ENCODE results near the gene MRPL27.

Gene MRPL27

DNA sequence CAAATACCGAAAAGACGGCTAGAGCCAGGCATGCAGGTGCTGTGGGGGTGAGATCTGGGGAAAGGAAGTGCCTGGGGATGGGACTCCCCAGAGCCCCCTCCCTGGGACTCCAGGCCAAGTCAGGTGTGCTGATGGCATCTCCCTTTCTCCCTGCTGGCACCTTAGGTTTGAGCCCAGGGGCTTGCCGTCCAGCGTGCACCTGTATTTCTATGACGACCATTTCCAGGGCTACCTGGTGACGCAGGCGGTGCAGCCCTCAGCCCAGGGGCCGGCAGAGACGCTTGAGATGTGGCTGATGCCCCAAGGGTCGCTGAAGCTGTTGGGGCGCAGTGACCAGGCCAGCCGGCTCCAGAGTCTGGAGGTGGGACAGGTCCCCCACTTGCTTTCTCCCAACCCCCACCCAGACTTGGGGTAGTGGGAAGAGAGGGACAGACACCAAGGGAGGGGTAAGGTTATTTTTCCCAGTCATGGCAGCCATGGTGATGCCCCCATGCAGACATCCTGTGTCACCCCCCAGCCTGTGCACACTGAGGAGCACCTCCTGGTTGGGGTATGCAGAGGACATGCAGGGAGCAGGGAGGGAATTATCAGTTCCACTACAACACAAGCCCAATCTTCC, 16.0 kb downstream of the MRPL27 start:
- H3K79me2 ChIP-seq (ENCODE audit: insufficient read depth, low read depth): no peaks in the 10 kb centered on the region
- H3K9ac ChIP-seq: no peak overlapping the region
- no peaks in the 10 kb centered on the region for H3K27me3 ChIP-seq (ENCODE audit: insufficient read depth, low read depth)
- H4K20me1 ChIP-seq (ENCODE audit: insufficient read depth): no peaks in the 10 kb centered on the region
- H3K4me1 ChIP-seq (ENCODE audit: low read depth, poor library complexity, severe bottlenecking): peaks cover 3% of the 10 kb centered on the region
- H3K4me2 ChIP-seq: no peak overlapping the region
- no peaks in the 10 kb centered on the region for H3K36me3 ChIP-seq (ENCODE audit: insufficient read depth)
- no peak overlapping the region for H3K27ac ChIP-seq
- H3K4me3 ChIP-seq (IDR thresholded peaks at IDR 0.05; ENCODE audit: insufficient read depth, low read depth, low read length): no peak overlapping the region
- TF ChIP-seq, protein P1, sequence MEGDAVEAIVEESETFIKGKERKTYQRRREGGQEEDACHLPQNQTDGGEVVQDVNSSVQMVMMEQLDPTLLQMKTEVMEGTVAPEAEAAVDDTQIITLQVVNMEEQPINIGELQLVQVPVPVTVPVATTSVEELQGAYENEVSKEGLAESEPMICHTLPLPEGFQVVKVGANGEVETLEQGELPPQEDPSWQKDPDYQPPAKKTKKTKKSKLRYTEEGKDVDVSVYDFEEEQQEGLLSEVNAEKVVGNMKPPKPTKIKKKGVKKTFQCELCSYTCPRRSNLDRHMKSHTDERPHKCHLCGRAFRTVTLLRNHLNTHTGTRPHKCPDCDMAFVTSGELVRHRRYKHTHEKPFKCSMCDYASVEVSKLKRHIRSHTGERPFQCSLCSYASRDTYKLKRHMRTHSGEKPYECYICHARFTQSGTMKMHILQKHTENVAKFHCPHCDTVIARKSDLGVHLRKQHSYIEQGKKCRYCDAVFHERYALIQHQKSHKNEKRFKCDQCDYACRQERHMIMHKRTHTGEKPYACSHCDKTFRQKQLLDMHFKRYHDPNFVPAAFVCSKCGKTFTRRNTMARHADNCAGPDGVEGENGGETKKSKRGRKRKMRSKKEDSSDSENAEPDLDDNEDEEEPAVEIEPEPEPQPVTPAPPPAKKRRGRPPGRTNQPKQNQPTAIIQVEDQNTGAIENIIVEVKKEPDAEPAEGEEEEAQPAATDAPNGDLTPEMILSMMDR (conservative IDR thresholded peaks at IDR 0.05; ENCODE audit: low read depth, low read length): no peak
- H2AFZ ChIP-seq (ENCODE audit: low read depth): no peak overlapping the region

DNA sequence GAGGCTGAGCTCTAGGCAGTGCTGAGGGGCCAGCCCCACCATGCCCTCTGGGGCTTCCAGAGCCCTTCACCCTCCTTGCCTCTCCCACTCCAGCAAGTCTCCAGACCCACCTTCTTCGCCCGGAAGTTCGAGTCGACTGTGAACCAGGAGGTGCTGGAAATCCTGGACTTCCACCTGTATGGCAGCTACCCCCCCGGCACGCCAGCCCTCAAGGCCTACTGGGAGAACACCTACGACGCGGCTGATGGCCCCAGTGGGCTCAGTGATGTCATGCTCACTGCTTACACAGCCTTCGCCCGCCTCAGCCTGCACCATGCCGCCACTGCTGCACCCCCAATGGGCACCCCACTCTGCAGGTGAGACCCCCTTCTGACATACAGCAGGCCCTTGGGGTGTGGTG, 16.6 kb downstream of the MRPL27 start:
- Histone ChIP-seq H3K4me1 (ENCODE audit: low read depth, poor library complexity, severe bottlenecking) (no peaks in the 10 kb centered on the region), H3K4me3 (IDR thresholded peaks at IDR 0.05; ENCODE audit: insufficient read depth, low read depth, low read length) (no peak overlapping the region), H2AFZ (ENCODE audit: low read depth) (no peak overlapping the region), H3K4me2 (no peak overlapping the region), H3K27me3 (ENCODE audit: insufficient read depth, low read depth) (no peaks in the 10 kb centered on the region), H3K9ac (no peak overlapping the region), H3K27ac (no peak overlapping the region), H3K79me2 (ENCODE audit: insufficient read depth, low read depth) (no peaks in the 10 kb centered on the region), H4K20me1 (ENCODE audit: insufficient read depth) (no peaks in the 10 kb centered on the region), H3K36me3 (ENCODE audit: insufficient read depth) (no peaks in the 10 kb centered on the region)
- TF ChIP-seq, protein P1 (conservative IDR thresholded peaks at IDR 0.05; ENCODE audit: low read depth, low read length): no peak

DNA sequence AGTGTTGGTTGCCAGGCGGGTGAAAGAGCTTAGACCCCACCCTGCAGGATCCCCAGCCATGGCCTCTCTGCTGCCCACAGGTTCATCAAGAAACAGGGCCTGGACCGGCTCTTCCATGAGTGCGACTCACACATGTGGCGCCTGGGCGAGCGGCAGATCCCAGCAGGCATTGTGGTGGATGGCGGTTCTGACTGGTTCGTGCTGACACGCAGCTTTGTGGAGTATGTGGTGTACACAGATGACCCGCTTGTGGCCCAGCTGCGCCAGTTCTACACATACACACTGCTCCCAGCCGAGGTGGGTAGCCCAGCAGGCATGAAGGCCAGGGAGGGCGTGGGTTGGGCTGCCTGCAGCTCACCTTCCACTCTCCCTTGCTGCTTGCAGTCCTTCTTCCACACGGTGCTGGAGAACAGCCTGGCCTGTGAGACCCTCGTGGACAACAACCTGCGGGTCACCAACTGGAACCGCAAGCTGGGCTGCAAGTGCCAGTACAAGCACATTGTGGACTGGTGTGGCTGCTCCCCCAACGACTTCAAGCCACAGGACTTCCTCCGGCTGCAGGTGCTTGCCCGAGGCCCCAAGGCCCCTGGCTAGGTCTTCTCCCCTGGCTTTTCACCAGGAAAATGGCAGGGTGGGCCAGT, 17.2 kb downstream of the MRPL27 start:
- TF ChIP-seq, protein P1 (conservative IDR thresholded peaks at IDR 0.05; ENCODE audit: low read depth, low read length): no peak
- Histone ChIP-seq H3K36me3 (ENCODE audit: insufficient read depth) (no peaks in the 10 kb centered on the region), H3K27me3 (ENCODE audit: insufficient read depth, low read depth) (no peaks in the 10 kb centered on the region), H3K4me3 (IDR thresholded peaks at IDR 0.05; ENCODE audit: insufficient read depth, low read depth, low read length) (no peak overlapping the region), H2AFZ (ENCODE audit: low read depth) (no peak overlapping the region), H3K4me1 (ENCODE audit: low read depth, poor library complexity, severe bottlenecking) (no peaks in the 10 kb centered on the region), H3K27ac (no peak overlapping the region), H4K20me1 (ENCODE audit: insufficient read depth) (no peaks in the 10 kb centered on the region), H3K9ac (no peak overlapping the region), H3K4me2 (no peak overlapping the region), H3K79me2 (ENCODE audit: insufficient read depth, low read depth) (no peaks in the 10 kb centered on the region)

DNA sequence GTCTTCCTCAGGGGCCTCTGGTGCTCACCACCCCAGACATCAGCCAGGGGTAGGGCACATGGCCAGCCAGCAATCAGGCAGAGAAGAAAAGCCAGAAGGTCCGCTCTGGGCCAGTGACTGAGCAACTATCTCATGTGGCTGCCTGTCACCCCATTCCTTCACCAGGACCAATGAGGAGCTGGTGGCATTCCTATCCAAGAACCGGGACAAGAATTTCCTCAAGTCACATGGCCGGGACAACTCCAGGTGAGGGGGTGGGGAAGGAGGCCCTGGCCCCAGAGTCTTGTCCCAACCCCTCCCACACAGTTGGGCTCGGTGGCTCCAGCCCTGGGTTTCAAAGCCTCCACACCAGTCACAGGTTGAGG, 17.7 kb downstream of the MRPL27 start:
- H3K4me3 ChIP-seq (IDR thresholded peaks at IDR 0.05; ENCODE audit: insufficient read depth, low read depth, low read length): no peak overlapping the region
- TF ChIP-seq, protein P1 (conservative IDR thresholded peaks at IDR 0.05; ENCODE audit: low read depth, low read length): no peak
- H4K20me1 ChIP-seq (ENCODE audit: insufficient read depth): no peaks in the 10 kb centered on the region
- no peaks in the 10 kb centered on the region for H3K79me2 ChIP-seq (ENCODE audit: insufficient read depth, low read depth)
- no peak overlapping the region for H3K9ac ChIP-seq
- no peaks in the 10 kb centered on the region for H3K36me3 ChIP-seq (ENCODE audit: insufficient read depth)
- H3K27ac ChIP-seq: no peak overlapping the region
- no peaks in the 10 kb centered on the region for H3K4me1 ChIP-seq (ENCODE audit: low read depth, poor library complexity, severe bottlenecking)
- no peaks in the 10 kb centered on the region for H3K27me3 ChIP-seq (ENCODE audit: insufficient read depth, low read depth)
- no peak overlapping the region for H3K4me2 ChIP-seq
- H2AFZ ChIP-seq (ENCODE audit: low read depth): no peak overlapping the region

Data from KMS-11 (cell line).